HG02938 (cell line): Measurements from ENCODE around the gene SYNJ2BP.

Source experiments
- ATAC-seq: cut with Tn5 transposase; IDR thresholded peaks from one replicate; pipeline ENCODE4 v1.9.1; 2021; ENCODE audit warnings: mild to moderate bottlenecking, moderate library complexity; ENCODE audit not compliant: unreplicated experiment

Gene SYNJ2BP

DNA sequence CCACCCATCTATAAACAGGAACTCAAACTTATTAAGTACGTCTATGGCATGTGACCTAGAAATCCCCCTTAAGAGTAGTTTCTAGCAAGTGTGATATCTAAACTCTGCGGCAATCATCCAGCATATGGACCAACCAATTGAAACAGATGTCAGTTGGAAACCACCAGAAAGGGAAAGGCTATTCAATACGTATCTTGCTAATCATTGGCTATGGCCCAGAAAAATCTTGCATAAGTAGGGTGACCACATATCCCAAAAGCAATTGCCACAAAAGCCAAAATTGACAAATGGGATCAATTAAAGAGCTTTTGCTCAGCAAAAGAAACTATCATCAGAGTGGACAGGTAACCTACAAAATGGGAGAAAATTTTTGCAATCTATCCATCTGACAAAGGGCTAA lies 24.2 kb downstream of the SYNJ2BP start:
- ATAC-seq: no peak

DNA sequence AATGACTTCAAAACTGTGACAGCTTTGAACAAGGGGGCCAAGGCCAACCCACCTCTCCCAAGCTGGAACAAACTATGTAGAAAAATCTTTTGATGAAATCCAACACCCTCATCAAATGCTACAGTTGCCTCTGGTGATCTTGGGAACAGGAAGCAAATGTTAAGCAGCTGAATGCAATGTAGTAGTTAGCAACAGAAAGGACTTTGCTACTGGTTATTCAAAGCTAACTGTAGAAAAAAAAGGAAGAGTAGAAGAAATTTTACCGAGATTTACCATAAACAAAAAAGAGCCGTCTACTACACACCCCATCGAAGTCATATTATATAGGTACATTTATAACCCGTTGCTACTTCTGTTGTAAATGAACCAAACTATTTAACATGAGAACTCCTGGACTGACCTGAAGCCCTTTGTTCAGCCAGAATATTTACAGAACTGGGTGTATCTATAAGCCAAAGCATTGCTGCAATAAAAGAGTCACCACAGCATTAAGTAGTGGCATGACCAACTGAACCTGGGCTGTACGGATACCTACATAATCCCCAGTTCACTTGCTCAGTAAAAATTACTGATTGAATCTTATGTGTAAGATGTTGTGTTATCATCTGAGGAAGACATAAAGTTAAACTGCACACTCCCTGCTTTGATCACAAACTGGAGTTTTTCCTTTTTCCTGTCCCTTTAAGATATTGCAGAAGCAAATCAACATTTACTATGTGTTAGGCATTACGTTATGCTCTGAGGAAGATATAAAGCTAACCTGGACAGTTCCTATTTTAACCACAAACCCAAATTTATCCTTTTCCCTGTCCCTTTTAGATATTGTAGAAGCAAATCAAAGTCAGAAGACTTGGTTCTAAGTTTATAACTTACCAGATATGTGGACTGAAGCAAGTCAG lies 25.1 kb downstream of the SYNJ2BP start:
- no peak for ATAC-seq

DNA sequence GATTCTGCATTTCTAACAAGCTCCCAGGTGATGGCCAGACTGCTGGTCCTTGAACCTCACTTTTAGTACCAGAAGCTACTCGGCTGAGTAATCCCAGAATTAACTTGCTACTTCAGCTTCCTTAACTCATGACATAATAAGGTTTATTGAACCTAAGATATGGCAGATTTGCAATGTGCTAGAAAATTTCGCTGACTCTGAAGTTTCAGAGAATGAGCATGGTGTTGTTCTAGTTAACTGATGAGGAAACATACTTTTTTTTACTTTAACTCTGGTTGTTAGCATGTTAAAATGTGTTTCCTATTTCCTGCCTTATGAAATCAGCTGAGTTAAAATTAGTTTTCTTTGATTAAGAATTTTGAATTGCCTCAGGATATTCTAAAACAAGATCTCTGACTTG lies 34.4 kb downstream of the SYNJ2BP start:
- ATAC-seq: no peak

DNA sequence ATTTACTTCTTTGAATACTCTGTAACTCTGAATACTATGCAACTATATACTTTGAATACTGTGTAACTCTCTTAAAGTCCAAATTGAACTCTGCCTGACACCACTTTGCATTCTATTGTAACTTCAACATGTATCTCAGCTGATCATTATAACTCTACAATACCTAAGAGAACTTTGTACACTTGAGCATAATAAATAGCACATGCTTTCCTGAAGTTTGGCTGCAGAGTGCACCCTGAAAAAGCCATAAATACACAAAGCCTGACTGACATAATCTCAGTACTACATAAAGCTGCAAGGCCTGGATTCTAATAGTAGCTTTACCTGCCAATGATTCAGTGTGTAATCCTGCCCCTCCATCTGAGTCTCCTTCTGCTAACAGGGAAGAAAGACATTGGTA lies 36.1 kb downstream of the SYNJ2BP start:
- ATAC-seq: no peak

DNA sequence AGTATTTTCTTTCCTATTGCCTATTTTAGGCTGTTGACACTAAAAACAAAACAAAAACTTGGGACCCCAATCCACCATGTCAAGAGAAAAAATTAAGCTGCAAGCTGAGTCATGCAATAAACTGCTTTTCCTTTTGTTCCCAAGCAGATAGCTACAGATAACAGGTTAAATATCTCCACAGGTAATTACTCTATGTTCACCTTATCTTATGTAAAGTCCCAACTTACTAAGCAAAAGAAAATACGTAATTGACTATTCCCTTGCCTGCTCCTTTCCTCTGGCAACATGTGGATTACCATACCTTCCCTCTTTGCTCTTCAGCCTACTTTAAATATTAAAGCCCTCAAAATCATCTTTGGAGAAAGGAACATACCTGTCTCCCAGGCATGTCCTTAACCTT lies 38.2 kb downstream of the SYNJ2BP start:
- ATAC-seq: no peak
